Activated CD4-positive, CD25-positive, alpha-beta regulatory T cell treated with anti-CD3 and anti-CD28 coated beads, Interleukin-2, amount 50 U/mL, for 72 hours (primary cell): ENCODE data around the gene MMP12.
"Not testable (repeated sequence)": the region's sequence is repeated elsewhere in the genome, so short reads cannot be mapped to it uniquely, and the experiment has no call there.

Source experiments
- DNase-seq: peaks from one replicate; pipeline ENCODE4 v3.0.0; 2021

Gene MMP12

DNA sequence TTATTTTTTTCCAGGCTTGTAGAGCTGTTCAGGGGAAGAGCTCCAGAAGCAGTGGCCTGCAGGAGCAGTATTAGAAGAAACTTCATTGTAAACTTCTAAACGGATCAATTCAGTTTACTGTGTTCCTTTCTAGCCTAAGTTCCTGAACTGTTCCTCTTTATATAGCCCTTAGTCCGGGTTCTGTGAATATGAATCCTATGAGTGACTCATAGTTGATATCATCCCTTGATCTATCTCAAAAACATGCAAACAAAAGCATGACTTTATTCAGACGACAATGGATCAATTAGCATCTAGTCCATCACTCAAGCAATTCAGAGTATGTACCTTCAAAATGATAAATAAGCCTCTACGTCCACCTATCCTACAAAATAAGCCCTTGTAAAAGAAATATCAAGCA, at the start of gene MMP12:
Gene MMP12 (minus strand): TSS at position 131 of the 400 bp plus-strand sequence. CDS start 45 bp downstream, at position 86.
- DNase-seq = no peak

DNA sequence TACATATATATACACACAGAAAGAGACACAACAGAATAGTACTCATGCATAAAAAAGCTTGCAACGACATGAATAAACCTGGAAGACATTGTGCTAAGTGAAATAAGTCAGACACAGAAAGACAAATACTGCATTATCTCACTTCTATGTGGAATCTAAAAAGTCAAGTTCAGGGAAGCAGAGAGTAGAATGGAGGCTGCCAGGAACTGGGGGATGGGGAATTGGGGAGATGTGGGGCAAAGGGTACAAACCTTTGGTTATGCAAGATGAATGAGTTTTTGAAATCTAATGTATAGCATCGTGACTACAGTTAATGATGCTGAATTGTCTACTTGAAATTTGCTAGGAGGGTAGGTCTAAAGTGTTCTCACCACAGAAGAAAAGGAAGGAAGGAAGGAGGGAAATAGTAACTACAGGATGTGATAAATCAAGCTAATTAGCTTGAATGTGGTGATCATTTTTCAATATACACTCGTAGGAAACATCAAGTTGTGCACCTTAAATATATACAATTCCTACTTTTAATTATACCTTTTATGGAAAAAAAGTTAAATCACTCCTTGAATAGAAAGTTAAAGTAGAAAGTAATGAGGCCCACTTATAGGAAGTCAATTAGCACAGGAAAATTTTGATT, 46.9 kb upstream of the MMP12 start:
- no peak for DNase-seq

DNA sequence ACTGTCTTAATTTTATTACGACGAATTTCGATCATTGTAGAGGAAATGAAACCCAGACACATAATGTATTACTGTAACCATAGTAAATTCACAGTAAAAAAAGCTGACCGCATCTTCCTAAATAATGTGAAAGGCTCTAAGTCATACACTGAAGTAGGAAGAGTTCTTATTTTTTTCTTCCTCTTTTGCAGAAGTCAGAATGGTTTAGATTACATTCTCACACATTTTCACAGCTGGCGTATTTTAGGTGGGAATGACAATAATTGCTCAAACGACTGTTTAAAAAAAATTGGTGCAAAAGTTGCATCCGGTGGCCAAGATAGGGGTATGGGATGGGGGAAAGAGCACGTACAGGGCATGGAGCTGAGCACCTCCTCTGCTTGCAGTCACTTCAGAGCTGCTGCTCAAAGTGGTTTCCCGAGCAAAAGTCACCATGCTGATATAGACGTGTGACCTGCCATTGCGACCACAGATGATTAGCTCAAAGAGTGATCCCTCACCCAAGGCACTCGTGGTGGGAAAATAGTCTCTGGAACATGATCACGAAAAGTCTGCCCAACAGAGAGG, 45.4 kb upstream of the MMP12 start:
- no peak for DNase-seq

DNA sequence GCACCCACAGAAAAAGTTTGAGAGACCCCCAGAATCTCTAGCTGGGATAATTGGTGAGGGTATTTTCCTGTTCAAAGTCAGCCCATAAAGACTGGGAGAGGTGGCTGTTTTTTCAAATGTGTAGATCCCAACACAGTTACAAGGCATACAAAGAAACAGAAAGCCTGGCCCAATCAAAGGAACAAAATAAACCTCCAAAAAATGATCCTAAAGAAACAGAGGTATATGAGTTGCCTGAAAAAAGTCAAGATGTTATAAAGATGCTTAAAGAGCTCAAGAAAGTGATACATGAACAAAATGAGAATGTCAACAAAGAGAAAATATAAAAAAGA, 40.2 kb upstream of the MMP12 start:
- DNase-seq = no peak

DNA sequence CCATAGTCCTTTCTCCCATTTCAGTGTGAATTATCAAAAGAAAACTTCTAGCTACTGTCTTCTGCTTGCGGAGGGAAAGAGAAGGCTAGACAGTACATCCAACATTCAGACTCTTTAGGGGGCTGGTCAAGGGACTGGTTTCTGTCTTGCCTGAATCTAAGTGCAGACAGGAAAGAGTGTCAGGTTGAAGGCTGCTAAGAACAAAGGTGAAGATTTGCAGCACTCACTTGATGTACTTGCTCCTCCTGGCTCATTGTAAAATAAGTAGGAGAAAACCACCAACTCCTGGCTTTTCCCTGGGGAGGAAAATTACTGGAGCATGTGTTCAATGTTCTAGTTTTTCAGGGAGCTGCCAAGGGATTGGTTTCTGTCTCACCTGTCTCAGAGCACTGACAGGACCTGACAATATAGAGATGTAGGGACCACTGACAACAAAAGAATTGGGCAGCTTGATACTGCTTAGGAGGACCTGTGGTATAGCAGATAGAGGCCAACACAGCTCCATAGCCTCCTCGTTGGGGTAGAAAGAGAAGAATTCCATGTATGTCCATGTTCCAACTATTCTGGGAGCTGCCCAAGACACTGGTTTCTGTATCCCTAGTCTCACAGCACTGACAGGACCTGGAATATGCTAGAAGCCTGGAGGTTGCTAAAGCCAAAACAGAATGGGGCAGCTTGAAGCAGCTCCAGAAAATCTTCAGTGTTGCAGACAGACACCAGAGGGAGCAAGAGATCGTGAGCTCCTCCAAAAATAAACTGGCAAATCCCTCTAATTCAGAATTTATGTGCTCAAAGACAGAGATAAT, 39.7 kb upstream of the MMP12 start:
- no peak for DNase-seq

DNA sequence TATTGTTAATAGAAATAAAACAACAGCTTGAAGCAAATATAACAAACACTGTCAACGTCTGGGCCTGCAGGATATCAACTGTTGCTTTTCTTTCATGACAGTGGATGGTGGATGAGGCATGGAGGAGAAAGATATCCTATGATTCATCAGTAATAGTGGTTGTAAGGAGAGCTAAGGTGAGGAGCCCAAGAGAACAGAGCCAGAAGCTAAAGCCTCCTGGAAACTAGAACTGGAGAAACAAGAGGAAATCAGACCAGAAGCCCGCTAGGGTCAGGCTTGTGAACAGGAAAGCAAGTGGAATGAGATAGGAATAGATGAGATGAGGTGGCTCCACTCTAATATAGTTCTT, 37.7 kb upstream of the MMP12 start:
- no peak for DNase-seq

DNA sequence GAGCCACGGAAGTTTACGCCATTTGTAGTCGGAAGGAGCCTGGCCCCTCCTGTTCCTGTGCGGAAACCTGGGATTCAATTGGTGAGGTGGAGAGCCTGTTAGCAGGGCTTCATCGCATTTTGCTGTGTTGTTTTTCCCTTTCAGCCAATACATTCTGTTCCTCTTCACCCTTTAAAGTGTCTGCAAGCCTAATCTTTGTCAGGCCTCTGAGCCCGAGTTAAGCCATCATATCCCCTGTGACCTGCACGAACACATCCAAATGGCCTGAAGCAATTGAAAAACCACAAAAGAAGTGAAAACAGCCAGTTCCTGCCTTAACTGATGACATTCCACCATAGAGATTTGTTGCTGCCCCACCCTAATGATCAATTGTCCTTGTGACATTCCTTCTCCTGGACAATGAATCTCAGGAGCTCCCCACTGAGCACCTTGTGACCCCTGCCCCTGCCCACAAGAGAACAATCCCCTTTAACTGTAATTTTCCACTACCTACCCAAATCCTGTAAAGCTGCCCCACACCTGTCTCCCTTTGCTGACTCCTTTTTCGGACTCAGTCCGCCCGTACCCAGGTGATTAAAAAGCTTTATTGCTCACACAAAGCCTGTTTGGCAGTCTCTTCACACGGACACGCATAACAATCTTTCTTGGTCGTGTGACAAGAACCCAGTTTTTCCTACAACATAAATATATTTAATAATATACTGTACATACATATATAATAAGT, 37.1 kb upstream of the MMP12 start:
- DNase-seq = no peak

DNA sequence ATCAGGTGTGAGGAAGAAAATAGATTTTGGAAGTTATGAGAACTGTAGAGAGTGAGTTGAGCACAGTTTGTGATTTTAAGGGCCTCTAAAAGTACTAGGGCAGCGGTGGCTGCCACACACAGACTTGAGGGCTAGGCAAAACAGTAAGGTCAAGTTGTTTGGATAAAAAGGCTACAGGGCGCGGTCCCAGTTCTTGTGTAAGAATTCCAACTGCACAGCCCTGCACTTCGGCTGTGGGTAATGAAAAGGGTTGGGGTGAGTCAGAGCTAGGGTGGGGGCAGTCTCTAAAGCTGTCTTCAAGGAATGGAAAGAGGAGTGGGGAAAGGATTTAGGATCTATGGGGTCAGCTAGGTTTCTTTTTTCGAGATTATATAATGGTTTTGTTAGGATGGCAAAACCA, 31.1 kb upstream of the MMP12 start:
- not testable (repeated sequence) for DNase-seq

DNA sequence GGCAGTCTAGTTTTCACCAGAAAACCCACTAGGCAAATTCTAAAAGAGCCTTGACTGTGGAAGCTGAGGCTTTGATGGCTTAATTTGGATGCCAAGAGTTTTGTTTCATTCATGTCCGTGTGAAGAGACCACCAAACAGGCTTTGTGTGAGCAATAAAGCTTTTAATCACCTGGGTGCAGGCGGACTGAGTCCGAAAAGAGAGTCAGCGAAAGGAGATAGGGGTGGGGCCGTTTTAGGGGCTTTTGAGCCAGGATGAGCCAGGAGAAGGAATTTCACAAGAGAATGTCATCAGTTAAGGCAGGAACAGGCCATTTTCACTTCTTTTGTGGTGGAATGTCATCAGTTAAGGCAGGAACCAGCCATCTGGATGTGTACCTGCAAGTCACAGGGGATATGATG, 29.1 kb upstream of the MMP12 start:
- not testable (repeated sequence) for DNase-seq

DNA sequence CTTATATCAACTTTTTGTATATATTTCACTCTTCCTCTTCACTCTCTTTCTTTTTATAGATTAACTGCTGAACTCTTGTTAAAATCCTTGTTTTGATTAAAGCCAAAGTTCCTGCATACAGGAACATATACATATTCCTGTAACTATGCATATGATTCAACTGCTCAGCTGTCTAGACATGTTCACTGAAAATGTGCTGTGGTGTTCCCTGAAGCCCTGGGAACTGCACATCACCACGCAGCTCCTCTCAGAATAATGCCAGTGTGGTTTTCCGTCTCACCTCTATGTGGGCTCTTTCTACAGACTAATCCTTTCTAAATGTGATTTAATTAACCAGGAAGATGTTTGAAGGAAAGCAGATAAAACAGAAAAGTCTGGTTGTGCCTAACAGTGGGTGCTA, 25.6 kb upstream of the MMP12 start:
- no peak for DNase-seq

DNA sequence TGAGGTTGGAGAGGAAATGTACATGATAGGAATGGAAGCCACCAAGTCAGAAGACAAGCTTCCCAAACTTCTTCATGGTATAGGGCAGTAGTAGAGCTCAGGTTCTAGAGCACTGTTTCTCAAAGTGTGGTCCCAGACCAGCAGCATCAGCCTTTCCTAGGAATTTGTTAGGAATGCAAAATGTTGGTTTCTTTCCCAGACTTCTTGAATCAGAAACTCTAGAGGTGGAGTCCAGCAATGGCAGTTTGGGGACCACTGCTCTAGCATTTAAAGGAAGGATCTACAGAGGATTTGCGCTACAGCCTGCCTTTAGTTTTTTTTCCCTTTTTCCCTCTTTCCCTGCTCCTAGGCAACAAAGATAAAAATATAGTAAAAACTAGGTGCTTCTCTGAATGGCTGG, 17.0 kb upstream of the MMP12 start:
- no peak for DNase-seq

DNA sequence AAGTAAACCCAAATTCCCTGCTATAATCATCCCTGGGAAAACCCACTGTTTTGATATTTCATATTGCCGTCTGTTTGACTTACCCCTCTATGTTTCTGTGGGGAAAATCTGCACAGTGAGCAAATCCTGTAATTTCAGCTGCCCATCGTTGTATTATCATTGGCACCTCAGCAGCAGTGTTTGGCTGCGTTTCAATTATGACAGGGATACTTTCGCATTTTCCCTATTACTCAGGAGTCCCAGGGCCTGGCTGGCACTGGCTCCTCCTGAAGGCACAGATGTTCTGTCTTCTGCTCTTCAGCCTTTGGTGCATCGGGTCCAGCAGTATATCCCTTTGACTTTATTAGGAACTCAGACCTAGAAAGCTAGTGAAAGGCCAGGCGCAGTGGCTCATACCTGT, 12.2 kb upstream of the MMP12 start:
- DNase-seq = no peak

DNA sequence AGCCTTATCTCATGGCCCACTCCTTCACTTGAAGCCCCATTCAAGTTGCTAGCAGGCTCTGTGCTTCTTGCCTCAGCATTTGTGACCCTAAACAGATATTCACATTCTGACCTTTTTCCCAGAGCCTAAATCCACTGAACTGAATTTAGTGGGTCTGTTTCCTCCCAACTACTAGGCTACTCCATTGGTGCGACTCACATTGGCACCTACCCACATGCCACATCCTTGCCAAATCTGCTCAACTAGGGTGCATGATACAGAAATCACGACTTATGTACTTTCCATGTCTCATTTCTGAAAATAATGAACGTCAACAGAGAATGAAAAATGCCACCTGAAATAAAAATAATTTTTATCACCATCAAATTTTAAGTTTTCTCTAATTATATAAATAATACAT, 8.4 kb upstream of the MMP12 start:
- DNase-seq = no peak

DNA sequence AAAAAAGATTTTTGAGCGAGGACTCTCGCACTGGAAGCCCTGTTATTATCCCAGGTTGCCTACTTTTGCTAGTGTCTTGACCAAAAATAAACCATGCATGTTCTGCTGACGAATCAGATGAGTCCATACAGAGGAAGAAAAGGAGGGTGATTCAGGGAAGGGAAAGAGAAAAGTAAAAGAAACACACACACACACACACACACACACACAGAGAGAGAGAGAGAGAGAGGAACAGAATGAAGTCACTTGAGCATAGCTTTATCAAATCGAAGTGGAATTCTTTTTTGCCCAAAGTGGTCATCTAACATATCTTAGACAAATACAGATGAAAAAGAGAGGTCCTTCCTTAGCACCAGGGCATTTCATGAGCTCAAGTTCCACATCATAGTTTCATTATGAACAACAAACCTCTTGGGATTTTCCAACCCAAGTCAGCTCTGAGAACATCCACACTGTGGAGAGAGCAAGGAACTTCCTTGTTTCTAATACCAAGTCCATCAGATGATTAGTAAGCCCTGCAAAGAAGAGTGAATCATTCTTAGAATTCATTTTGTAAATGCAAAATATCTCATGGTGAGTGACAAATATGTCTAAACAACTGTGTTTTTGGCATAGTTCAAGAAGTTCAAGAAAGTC, 7.7 kb upstream of the MMP12 start:
- no peak for DNase-seq

DNA sequence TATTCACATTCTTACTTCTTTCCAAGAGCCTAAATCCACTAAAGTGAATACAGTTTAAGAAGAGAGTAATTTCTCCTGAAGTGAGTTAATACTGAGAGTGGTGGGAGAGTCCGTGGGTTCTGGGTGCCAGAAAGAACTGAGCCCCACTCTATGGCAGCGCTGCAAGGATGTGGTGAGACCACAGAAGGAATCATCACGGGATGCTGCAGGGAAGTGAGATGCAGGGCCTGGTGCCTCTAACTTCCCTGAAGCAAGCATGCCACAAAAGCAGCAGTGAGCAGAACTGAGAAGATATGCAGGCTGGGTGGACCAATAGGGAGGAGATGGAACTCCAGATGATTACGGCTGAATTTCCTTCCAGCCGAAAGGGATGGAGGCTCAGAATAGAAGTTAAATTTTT, 5.0 kb upstream of the MMP12 start:
- no peak for DNase-seq

DNA sequence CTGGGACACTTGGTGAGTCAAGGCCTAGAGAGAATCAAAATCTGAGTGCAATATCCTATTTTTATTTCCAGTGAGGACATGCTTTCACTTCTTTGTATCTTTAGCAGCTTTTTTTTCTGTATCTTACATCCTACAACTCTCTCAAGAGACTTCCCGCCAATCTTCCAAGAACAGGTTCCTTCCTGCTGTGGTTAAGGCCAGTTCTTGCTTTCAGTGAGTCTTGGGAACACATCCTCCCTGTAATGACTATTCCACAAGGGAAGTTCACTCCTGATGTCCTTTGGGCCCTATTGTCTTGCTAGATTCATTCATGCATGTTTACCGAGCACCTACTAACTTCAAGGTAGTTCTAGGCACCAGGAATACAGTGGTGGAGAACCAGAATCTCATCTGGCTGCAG, 3.8 kb upstream of the MMP12 start:
- no peak for DNase-seq

DNA sequence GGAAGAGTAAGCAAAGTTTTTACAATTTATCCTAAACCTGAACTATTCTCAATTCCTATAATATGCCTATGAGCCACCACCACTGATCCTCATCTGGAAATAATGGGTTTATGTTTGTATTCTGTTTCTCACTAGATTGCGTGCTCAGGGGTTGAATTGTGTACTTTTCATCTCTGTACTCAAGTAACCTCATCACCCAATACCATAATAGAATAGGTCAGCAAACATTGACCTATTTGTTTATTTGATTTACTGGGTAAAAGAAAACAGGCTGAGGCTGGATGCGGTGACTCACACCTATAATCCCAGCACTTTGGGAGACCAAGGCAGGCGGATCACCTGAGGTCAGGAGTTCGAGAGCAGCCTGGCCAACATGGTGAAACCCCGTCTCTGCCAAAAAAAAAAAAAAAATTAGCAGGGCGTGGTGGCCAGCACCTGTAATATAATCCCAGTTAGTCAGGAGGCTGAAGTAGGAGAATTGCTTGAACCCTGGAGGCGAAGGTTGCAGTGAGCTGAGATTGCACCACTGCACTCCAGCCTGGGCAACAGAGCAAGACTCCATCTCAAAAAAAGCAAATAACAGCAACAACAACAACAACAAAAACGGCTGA, 5.3 kb downstream of the MMP12 start:
- DNase-seq = not testable (repeated sequence)

DNA sequence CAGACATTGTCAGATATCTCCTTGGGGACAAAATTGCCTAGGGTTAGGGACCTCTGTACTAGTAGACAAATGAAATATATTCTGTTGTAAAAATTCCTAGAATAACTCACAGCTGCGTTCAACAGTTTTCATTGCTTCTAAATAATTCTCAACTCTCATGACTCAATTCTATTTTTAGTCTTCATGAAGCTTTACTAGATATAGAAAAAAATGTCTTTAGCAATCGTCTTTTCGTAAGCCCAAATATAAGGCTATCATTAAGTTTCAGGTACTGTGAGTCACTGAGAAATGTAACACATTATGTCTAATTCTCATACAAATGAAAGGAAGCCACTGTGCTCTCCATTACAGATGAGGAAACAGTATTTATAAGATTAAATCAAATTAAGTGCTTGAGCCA, 6.4 kb downstream of the MMP12 start:
- no peak for DNase-seq

DNA sequence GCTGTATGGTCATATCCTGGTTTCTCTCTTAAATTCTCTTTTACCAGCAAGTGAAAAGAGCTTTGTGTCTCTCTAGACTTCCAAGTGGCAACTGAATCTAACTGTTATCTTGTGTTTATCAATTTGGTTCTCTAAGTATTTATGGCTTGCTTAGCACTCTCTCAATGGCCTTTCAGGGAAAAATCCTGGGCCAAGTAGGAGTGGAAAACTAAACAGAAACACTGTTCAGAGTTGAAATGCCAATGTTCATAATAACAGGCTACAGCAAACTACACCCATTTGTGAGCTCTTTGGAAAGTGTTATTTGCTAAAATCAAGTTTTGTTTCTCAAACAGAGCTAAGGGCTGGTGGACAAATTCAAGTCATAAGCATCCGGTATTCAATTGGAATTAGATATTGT, 10.1 kb downstream of the MMP12 start:
- DNase-seq = no peak

DNA sequence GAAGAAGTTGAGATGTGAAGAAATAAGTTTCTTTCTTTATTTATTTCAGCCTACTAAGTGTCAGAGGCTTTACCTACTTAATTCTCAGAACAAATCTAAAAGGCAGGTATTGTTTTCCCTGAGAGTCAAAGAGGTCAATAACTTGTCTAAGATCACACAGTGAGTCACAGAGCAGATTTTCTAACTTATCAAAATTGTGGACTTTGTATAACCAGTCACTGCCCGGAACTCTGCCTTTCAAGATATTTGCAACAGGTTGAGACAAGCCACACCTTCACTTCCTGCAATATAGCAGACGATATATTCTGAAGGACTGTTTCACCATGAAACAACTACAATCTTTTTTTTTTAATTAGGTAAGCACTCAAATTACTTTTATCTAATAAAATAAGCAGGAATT, 20.8 kb downstream of the MMP12 start:
- no peak for DNase-seq

DNA sequence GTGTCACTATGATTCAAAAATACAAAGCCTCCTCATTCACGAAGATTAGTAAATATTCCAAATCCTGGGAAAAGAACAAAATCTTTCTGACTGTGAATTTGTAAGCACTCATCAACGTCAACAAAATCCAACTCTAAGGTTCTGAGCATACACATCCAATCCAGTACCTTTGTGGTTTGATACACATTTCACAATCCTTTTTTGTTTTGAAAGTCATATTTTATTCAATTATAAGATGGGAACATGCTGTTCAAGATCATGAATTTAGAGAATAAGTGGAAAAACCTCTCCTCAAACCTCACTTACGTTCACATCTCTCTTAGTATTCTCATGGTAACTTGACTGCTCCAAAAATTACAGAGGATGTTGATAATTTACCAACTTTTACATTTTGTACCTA, 21.7 kb downstream of the MMP12 start:
- no peak for DNase-seq

DNA sequence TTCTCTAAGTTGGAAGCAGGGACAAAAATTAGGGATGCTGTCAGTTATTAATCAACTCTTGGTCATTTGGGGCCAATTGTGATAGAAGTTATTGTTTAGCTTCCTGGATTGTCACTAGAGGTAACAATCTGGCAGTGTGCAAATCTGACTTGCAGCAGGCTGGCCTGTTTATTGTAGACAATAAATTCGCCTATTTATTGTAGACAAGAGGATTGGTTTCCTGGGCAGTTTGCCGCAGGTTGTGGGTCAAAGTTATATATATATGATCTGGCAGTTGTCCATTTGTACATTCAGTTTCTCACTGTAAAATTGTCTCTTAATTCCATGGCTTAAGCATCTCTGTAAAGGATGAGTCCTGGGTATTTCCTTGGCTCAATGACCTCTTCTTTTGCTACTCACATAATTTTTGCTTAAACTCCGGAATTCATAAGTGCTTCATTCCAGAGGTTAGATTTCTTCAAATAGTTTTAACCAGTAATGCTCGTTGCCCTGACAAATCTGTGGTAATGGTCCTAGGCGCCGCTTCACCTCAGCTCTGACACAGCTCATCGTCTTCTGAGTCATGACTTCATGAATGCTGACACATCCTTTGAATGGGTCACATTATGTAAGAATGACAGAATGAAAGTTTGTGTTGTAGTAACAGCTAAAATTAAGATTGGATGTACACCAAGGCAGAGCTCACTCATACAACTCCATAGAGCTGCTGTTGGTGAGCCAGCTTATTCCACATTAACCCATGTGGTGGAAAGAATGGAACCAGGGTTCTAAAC, 23.6 kb downstream of the MMP12 start:
- no peak for DNase-seq
